ENCODE measurements around the gene GTF2IRD1.
"Not testable (repeated sequence)": the region's sequence is repeated elsewhere in the genome, so short reads cannot be mapped to it uniquely, and the experiment has no call there.

GTF2IRD1 gene

DNA sequence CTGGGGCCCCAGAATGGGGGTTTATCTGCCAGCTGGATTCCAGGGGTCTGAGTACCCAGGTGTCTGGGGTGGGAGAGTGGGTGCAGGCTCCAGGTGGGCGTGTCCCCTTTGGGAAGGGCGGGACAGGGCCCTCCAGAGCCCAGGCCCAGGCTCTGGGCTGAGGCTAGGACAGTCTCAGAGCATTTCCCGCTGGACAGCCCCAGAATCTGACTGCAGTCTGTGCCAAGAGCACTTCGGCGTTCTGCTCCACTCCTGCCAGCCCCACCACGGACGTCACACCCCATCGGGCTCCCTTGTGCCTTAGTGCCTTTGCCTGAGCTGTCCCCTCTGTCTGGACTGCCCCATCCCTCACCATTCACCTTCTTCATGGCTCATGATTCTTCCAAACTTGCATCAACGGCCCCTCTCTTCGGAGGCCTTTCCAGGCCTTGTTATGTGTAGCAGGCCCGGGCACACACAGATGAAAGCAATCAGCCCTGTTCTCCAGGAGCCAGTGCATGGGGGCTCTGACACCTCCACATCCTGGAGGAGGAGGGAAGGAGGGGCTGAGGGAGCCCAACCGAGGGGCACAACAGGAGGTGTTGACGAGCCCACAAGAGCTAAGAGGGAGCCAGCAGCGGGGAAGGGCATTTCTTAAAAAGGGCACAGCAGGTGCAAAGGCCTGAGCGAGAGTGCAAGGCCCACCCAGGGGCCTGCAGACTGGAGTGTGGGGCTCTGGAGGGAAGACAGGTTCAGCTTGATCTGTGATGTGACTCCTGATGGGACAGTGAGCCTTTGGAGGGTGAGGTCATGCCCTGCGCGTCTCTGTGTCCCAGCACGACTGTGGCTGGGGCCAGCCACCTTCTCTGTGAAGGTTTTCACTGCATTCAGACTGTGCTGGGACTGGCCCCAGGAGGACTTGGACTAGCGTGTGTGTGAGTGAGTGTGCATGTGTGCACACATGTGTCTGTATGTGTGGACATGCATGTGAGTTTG is 41.7 kb downstream of the GTF2IRD1 start:
- DNase-seq: no peak

DNA sequence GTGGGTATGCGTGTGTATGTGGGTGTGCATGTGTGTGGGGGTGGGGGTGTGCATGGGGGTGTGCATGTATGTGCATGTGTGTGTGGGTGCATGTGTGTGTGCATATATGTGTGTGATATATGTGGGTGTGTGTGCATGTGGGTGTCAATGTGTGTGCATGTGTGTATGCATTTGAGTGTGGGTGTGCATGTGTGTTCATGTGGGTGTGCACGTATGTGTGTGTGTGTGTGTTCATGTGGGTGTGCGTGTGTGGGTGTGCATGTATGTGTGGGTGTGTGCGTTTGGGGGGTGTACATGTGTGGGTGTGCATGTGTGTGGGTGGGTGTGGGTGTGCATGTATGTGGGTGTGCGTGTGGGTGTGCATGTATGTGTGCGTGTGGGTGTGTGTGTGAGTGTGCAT is 42.6 kb downstream of the GTF2IRD1 start:
- DNase-seq: no peak

DNA sequence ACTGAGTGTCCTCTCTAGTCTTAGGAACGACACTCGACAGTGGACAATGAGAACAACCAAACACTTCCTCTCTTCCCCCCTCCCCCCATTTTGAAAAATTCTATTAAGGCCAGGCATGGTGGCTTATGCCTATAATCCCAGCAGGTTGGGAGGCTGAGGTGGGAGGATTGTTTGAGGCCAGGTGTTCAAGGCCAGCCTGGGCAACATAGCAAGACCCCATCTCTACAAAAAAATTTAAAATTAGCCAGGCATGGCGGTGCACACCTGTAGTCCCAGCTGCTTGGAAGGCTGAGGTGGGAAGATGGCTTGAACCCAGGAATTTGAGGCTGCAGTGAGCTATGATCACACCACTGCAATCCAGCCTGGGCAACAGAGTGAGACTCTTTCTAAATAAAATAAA is 43.1 kb downstream of the GTF2IRD1 start:
- not testable (repeated sequence) for DNase-seq

DNA sequence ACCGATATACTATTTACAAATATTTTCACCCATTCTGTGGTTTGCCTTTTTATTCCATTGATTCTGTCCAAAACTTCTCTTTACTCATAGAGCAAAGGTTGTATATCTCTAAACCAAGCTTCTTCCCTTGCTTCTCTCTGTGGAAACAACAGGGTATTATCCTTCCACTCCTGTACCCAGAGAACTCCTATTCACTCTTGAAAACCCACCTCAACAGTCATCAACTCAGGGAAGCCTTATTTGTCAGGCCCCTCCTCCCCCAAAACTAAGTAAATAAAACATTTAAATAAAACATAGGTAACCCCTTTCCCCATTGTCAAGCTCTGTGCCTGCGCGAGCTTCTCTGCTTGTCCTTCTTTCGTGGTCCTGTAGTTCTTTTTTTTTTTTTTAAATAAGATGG is 44.6 kb downstream of the GTF2IRD1 start:
- DNase-seq: no peak

DNA sequence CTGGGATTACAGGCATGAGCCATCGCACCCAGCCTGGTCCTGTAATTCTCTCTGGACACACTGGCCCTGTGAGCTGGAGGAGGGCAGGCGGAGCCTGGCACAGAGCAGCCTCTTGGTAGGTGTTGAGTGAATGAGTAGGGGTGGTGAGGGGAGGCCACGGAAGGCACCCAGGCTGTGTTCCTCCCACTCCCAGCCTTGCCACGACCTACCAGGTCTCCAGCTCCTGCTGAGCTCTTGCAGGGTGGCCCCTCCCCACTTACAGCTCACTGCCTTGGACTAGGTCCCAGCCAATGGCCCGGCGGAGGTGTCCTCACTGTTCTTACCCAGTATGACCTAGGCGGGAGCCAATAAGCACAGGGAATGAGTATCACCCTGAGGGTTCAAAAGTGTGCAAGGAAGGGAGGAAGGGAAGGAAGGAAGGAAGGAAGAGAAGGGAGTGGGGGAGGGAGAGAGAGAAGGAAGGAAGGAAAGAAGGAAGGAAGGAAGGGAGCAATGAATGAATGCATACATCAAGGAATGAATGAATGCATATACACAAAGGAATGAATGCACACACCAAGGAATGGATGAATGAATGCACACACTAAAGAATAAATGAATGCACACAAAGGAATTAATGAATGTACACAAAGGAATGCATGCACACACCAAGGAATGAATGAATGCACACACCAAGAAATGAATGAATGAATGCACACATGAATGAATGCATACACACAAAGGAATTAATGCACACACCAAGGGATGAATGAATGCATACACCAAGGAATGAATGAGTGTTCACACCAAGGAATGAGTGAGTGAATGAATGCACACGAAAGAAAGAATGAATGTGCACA is 45.5 kb downstream of the GTF2IRD1 start:
- no peak for DNase-seq

DNA sequence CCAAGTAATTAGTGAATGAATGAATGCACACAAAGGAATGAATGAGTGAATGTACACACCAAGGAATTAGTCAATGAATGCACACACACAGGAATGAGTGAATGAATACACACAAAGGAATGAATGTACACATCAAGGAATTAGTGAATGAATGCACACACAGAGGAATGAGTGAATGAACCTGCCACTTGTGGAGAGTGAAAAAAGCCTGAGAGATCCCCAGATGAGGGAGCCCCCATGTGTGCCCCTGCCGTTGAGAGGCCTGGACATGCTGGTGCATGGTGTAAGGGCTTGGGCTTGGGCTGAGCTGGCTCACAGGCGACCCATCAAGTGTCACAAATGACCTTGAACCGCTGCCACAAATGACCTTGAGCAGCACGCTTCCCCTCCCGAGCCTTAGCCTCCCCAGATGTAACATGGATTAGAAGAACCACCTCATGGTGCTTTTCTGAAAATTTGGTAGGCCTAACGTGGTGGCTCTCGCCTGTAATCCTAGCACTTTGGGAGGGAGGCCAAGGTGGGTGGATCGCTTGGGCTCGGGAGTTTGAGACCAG is 46.2 kb downstream of the GTF2IRD1 start:
- DNase-seq: no peak

DNA sequence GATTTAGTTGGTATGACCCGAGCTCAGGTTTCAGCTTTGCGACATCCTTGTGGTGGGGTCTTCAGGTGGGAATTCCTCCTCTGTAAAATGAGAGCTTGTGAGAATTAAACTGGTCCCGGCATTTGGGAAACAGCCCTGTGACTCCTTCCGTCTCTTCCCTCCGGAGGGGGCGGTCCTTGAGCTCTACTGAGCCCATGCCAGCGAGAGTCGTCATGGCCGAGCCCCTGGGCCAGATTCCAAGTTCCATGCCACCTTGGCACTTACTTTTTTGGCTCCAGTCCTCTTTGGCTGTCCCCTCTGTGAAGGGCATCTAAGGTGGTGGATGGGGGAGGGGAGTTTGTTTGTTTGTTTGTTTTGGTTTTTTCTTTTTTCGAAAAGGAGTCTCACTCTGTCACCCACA is 47.6 kb downstream of the GTF2IRD1 start:
- no peak for DNase-seq

DNA sequence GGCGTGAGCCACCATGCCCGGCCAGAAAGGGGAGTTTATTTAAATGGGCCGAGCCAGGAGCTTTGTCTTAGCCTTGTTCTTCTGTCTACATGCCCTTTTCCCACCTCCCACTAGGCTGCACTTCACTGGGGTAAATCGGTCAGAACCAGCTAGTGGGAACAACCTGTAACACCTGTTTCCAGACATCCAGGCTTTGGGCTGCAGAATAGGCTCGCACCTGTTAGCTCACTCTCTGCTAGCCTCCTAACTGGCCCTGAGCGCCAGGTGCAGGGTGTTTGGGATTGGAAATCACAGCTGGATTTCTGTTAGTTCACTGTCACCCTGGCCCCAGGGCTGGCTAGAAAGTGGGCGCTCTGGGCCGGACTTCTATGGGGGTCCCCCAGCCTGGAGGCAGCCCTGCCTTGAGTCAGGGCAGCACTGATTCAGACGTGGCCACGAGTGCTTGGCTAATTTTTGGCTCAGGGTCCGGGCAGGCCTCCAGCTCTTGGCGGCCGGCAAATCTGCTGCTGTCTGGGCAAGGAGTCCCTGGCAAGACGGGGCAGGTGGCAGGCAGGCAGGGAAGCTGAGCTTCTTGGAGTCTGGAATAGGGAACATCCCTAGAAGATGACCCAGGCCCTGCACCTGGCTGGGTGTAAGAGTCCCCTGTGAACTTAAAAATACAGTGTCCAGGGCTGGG is 48.6 kb downstream of the GTF2IRD1 start:
- DNase-seq: no peak

DNA sequence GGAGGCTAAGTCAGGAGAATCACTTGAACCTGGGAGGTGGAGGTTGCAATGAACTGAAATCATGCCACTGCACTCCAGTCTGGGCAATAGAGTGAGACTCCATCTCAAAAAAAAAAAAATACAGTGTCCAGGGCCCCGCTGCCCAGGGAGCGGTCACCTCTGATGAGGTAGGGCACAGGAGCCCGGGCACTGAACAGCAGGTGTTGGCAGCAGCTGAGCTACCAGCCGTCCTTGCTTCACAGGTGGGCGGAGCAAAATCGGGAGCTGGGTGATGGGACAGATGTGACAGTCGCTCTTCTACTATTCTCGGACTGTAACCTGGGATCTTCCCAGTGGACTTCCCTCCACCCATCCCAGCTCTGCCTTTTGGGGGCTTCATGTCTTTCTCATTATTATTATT is 49.4 kb downstream of the GTF2IRD1 start:
- DNase-seq: no peak

DNA sequence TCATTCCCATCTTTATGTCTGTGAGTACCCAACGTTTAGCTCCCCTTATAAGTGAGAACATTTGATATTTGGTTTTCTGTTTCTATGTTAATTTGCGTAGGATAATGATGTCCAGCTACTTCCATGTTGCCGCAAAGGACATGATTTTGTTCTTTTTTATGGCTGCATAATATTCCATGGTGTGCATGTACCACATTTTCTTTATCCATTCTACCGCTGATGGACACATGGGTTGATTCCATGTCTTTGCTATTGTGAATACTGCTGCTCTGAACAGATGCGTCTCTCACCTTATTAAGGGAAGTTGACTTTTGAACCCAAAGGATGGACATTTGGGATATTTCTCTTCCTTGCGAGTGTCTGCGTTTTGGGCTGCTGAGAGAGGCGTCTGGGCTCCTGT is 50.2 kb downstream of the GTF2IRD1 start:
- no peak for DNase-seq

DNA sequence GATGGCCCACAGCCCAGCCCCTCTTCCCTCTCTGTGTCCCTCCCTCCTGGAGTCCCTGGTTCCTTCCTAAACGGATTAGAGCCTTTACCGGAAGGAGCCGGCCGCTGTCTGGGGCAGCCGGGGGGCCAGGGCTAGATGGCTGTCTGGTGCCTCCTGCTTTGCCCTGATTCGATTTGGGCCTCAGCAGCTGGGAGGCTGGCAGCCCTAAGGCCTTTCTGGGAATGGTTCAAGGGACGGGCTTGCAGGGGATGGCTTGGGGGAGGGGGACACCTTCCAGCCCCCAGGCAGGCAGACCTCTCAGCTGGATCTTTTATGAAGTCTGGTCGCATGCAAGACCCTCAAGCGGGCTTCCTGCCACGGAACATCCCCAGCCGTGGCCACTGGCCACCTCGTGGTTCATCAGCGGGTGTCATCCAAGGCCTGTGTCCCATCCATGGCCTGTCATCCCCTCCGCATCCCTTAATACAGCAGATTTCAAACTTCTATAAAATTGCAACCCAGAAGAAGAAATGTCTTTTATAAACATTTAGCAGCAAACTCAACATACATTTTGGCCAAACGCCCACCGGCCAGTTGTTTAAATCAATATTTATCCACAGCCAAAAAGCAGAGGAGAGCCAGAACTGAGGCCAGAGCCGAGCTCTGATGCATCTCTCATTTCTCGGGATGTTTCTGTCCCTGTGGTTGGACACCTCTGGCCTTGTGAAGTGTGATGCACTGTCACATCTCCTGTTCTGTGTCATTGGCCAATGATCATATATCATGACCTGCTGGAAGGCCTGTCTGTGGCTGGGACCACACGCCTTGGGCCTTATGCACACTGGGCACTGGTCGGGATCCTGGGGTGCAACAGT is 52.0 kb downstream of the GTF2IRD1 start:
- DNase-seq: no peak

DNA sequence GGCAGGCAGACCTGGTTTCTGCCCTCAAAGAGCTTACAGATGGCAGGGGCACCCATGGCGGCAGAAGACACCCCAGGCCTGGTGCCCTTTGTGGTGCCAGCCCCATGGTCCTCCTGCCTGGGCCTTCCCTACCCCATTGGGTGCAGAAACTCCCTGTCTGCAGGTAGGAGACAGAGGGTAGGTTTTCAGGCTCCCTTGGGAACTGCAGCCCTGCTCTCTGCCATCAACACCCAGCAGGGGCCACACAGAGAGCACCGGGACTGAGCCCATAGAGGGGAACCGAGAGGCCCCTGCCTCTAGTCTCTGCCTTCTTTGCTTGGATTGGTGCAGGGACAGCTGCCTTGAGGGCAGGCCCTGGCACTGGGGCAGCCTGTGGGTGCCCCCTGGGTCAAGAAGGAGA is 52.6 kb downstream of the GTF2IRD1 start:
- no peak for DNase-seq

DNA sequence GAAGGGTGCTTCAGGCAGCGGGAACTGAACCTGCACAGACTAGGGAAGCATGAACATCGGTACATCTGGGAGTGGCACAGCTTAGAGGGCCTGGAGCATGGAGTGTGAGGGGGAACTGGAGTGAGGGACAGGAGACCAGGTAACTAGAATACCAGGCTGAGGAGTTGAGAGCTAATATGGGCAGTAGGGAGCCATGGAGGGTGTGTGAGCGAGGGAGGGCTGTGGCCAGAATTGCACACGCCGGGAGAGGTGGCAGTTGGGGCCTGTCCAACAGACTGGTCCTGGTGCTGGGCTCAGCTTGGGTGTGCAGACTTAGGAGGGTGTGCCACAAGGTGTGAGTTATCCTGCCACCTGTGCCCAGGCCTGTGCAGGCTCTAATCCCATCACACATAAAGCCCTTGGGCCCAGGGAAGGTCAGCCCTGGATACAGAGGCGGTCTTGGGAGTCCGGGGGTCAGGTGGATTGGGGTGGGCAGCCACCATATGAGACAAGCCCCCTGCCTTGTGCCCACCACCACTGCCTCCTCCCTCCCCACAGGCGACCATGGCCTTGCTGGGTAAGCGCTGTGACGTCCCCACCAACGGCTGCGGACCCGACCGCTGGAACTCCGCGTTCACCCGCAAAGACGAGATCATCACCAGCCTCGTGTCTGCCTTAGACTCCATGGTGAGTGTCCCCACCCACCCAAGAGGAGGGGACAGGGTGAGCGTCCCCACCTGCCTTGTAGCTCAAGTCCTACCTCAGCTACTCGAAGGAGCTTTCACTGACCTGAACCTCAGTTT is 54.0 kb downstream of the GTF2IRD1 start:
- no peak for DNase-seq

DNA sequence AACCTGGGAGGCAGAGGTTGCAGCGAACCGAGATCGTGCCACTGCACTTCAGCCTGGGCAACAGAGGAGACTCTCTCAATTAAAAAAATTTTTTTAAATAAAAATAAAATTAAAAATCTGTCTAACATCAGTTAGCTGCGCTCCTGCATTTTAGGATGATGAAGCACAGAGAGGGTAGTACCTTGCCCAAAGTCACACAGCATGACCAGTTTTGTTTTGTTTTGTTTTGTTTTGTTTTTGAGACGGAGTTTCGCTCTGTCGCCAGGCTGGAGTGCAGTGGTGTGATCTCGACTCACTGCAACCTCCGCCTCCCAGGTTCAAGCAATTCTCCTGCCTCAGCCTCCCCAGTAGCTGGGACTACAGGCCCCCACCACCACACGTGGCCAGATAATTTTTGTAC is 55.7 kb downstream of the GTF2IRD1 start:
- DNase-seq: not testable (repeated sequence)

DNA sequence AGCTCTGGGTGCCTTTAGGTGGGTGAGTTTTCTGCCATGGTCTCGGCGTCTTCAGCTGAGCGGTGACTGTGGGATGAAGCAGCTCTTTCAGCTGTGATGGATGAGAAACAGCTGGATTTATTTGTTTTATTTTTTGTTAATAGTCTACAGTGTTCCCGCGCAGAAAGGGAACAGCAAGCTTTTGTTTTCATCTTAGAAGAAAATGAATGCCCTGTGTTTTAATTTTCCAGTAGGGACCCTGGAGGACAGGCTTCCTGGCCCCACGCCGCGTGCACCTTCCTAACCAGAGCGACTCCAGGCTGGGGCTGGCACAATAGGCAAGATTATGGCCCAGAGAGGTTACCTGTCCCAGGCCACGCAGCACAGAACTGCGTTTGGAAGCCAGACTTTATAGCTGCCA is 57.6 kb downstream of the GTF2IRD1 start:
- no peak for DNase-seq

DNA sequence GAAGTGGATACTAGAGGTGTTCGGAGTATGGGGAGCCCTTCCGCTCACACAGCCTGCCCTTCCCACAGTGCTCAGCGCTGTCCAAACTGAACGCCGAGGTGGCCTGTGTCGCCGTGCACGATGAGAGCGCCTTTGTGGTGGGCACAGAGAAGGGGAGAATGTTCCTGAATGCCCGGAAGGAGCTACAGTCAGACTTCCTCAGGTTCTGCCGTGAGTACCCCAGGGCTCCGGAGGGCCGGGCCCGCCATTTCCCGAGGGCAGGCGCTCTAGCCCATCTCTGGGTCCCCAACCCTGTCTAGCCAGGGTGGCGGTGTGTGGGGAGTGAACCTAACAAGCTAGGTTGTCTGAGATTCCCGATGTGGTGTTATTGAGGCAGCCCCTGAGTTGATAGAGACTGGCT is 59.1 kb downstream of the GTF2IRD1 start:
- no peak for DNase-seq

DNA sequence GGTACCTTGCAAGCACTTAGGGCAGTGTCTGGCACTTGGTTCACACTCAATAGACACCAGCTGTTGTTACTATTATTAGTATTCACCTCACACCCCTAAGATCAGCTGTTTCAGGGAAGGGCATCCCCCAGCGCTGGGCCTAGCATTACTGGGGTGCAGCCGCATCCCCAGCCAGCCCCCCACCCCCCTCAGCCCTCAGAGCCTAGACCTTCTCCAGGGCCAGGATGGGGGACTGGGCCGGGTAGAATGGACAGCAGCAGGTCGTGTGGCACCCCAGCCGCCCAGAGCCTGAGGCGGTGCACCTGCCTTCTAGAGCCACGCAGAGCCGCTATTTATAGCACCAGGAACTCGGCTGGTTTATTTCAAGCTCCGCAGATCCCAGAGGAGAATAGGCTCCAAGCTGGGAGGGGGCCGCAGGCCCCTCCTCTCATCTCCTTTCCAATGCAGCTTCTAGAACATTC is 60.5 kb downstream of the GTF2IRD1 start:
- no peak for DNase-seq

DNA sequence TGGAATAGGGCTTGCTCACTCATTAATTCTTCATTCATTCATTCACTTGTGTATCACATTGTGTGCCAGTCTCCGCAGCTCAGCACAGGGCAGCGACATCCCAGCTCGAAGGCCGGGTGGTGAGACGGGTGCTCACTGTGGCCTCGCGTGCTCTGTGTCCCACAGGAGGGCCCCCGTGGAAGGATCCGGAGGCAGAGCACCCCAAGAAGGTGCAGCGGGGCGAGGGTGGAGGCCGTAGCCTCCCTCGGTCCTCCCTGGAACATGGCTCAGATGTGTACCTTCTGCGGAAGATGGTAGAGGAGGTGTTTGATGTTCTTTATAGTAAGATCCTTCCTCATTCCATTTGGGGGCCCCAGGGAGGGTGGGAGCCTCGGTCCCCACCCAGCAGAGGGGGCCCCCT is 61.6 kb downstream of the GTF2IRD1 start:
- DNase-seq: no peak

DNA sequence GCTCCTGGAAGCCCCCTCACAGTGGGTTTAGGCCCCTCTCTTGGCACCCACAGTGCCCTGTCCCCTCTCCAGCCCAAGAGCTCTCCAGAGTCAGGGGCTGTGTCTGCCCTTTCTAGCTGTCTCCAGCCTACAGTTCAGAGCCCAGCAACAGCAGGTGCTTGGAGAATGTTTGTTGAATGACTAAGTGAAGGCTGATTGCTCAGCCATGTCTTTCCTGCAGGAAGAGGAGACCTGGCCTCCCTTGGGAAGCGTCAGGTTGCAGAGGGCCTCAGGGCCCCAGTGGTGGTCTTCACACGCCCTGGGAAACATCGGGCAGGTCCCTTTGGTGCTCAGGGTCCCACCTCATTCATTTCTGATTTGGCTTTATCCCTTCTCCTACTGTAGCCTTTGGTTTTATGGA is 62.5 kb downstream of the GTF2IRD1 start:
- no peak for DNase-seq

DNA sequence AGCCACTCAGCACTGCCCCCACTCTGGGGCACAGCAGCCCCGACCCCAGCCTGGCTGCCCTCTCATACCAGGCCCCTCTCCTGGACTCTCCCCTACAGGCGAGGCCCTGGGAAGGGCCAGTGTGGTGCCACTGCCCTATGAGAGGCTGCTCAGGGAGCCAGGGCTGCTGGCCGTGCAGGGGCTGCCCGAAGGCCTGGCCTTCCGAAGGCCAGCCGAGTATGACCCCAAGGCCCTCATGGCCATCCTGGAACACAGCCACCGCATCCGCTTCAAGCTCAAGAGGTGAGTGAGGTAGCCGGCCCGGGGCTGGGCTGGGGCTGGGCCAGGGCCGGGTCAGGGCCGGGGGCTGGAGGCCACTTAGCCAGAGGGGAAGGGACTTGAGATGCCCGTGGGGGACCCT is 64.3 kb downstream of the GTF2IRD1 start:
- no peak for DNase-seq

DNA sequence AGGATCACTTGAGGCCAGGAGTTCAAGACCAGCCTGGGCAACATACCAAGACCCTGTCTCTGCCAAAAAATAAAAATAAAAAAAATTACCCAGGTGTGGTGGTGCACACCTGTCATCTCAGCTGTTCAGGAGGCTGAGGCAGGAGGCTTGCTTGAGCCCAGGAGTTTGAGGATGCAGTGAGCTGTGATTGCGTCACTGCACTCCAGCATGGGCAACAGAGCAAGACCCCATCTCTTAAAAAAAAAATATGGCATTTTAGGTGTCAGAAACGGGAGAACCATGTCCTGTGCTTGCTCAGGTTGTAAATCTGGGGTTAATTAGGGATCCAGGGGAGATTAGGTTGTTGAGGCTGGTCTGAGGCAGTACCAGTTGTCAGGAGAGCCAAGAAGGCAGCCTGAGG is 64.9 kb downstream of the GTF2IRD1 start:
- DNase-seq: no peak
